ENCODE data around the gene RPUSD1. TPM values are rescaled to one million over a fixed set of nuclear protein-coding genes. Genes with fewer than 3 reads are reported as not detected.

Gene RPUSD1
- polyA plus RNA-seq, 2 of the 4 experiments (the other 2 are of a cell fraction): 10.6 to 29.3 TPM

- Histone ChIP-seq H3K9me3 (no peaks in the 10 kb centered on the region), H3K4me1 (peaks cover 24% of the 10 kb centered on the region), H3K27ac (peak within 1 kb of the TSS; percentile 84 to 92), H3K4me2 (peak within 1 kb of the TSS; percentile 100), H3K4me3 (peak within 1 kb of the TSS; percentile 93)
- peak; percentile 77 for TF ChIP-seq E2F6 (IDR thresholded peaks at IDR 0.05; ENCODE audit: borderline replicate concordance, low read depth)
- TF ChIP-seq ATOH8 (CRISPR knock-in tag; IDR thresholded peaks at IDR 0.05; ENCODE audit: low read depth): 0 out of 2 replicates have a peak, but pooled peaks have one; percentile 10
- TF ChIP-seq POLR2A (IDR thresholded peaks at IDR 0.05; ENCODE audit: low read length): peak; percentile 63
- TF ChIP-seq NR3C1 (IDR thresholded peaks at IDR 0.05): no peak
- no peak for TF ChIP-seq HEYL (CRISPR knock-in tag; IDR thresholded peaks at IDR 0.05)
- 0 out of 5 replicates have a peak, but pooled peaks of 1 of the 2 experiments have one; percentile 42 for TF ChIP-seq JUN (IDR thresholded peaks at IDR 0.05)
- TF ChIP-seq PBX3 (IDR thresholded peaks at IDR 0.05): 0 out of 2 replicates have a peak, but pooled peaks have one; percentile 57
- peak; percentile 55 for TF ChIP-seq KDM5A (IDR thresholded peaks at IDR 0.05)
- TF ChIP-seq MAX (IDR thresholded peaks at IDR 0.05): peak; percentile 68
- peak; percentile 21; the same call in 1 of the 2 replicates for TF ChIP-seq PHF8 (IDR thresholded peaks at IDR 0.05; ENCODE audit: borderline replicate concordance, low read depth)
- TF ChIP-seq ZC3H11A (IDR thresholded peaks at IDR 0.05): no peak
- WGBS (ENCODE audit: missing lambda C conversion rate): 0% methylated on average over 42 of the region's 97 CpGs
- FAIRE-seq (no peak), ATAC-seq (peak; percentile 51 to 75), DNase-seq (ENCODE audit: low read depth in 1 of 2, low spot score in 1 of 2) (peak; percentile 86 to 92)
- ChIA-PET CTCF (interaction anchor here (0.7 to 9.9 kb wide), 9 partner anchors 10 to 269 kb away, joined by 3 to 169 read pairs (median 4); partner anchors contain the start of genes CIAO3, METRN and MSLN), POLR2A (interaction anchor here (1.0 to 1.8 kb wide), 8 partner anchors 12 to 82 kb away, joined by 3 to 8 read pairs (median 4); partner anchors contain the start of genes ANTKMT, GNG13 and METRN)
Measured at GRCh38 chr16:788399-789126, 382 bp upstream of the RPUSD1 start, which contains the start of gene CHTF18. Gene CHTF18 (plus strand): TSS chr16:788620. CDS start chr16:788685, 65 bp downstream.

- peak overlapping the region; percentile 84 to 92 for H3K27ac ChIP-seq
- no peak for FAIRE-seq
Measured at GRCh38 chr16:787321-787966, 737 bp downstream of the RPUSD1 start.

More at GRCh38 chr16:787321-787966, 737 bp downstream of the RPUSD1 start:
- peak overlapping the region; percentile 93 for H3K4me3 ChIP-seq
- peak; percentile 55; the same call in 1 of the 2 replicates for TF ChIP-seq MAX (IDR thresholded peaks at IDR 0.05)
- TF ChIP-seq JUN (IDR thresholded peaks at IDR 0.05): no peak
- no peak for TF ChIP-seq HOXA7 (CRISPR knock-in tag; IDR thresholded peaks at IDR 0.05)
- no peak for TF ChIP-seq RCOR1 (IDR thresholded peaks at IDR 0.05; ENCODE audit: low read depth, low read length)
- no peak for TF ChIP-seq RFX5 (IDR thresholded peaks at IDR 0.05)
- no peak for TF ChIP-seq PHF8 (IDR thresholded peaks at IDR 0.05; ENCODE audit: borderline replicate concordance, low read depth)
- ATAC-seq: peak; percentile 0 to 2; a peak in 1 of 6 replicates
- ChIA-PET POLR2A (interaction anchor here (1.3 to 1.8 kb wide), 3 partner anchors 16 to 81 kb away, joined by 3 to 8 read pairs (median 5); partner anchors contain the start of gene ANTKMT), CTCF (interaction anchor here (0.6 to 10.1 kb wide), 11 partner anchors 9 to 240 kb away, joined by 3 to 205 read pairs (median 27); partner anchors contain the start of genes ANTKMT, CCDC78, CIAO3 and METRN)
- 54% methylated on average over 23 of the region's 47 CpGs for WGBS (ENCODE audit: missing lambda C conversion rate)
- no peaks in the 10 kb centered on the region for H3K9me3 ChIP-seq
- DNase-seq (ENCODE audit: low read depth in 1 of 2, low spot score in 1 of 2): no peak
- peaks cover 27% of the 10 kb centered on the region for H3K4me1 ChIP-seq
- peak overlapping the region; percentile 100 for H3K4me2 ChIP-seq
